ENCODE data around the gene MRLN.

Gene MRLN

GRCh38 chr10:59713196-59713821 lies 39.9 kb downstream of the MRLN start:
- no peak overlapping the region for H3K27ac ChIP-seq (ENCODE audit: low read depth, low read length)
- no peaks in the 10 kb centered on the region for H3K27me3 ChIP-seq (ENCODE audit: control insufficient read depth, insufficient read depth, low read length)
- H3K4me3 ChIP-seq (ENCODE audit: low read length), result no peak overlapping the region
- no peaks in the 10 kb centered on the region for H3K4me1 ChIP-seq (ENCODE audit: control insufficient read depth, insufficient read depth, low read length)
- no peaks in the 10 kb centered on the region for H3K36me3 ChIP-seq (ENCODE audit: control insufficient read depth, insufficient read depth, low read length)
- no peak overlapping the region for H3K9ac ChIP-seq (ENCODE audit: low read length)

DNA sequence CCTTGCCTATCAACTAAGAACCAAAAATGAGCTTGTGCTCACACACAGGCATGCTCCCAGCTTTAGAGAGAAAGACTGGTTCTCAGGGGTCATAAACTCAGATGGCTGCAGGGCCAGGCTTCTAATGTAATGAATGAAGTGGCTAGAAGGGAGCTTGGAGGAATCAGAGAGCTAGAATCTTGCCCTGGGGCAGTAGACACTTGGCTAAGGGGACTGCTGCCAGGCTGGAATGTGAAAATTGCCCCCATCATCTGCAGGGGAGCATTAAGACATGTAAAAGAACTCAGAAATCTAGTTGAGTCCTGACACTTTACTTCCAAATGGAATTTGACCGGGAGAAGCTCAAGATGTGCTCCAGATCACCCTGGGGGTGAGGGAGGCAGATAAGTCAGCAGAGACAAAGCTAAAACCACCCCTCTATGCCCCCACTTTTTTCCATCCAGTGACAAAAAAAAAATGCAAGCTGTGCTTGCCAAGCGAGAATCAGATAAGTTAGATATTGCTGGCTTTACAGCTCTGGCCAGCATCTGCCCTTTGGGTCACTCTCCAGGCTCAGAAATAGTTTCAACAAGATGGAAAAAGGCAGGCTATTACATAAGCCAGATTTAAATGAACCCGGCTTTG lies 41.3 kb downstream of the MRLN start:
- Histone ChIP-seq H3K9ac (ENCODE audit: low read length) (no peak overlapping the region), H3K27me3 (ENCODE audit: control insufficient read depth, insufficient read depth, low read length) (no peaks in the 10 kb centered on the region), H3K4me1 (ENCODE audit: control insufficient read depth, insufficient read depth, low read length) (no peaks in the 10 kb centered on the region), H3K27ac (ENCODE audit: low read depth, low read length) (no peak overlapping the region), H3K4me3 (ENCODE audit: low read length) (no peak overlapping the region), H3K36me3 (ENCODE audit: control insufficient read depth, insufficient read depth, low read length) (no peaks in the 10 kb centered on the region)

DNA sequence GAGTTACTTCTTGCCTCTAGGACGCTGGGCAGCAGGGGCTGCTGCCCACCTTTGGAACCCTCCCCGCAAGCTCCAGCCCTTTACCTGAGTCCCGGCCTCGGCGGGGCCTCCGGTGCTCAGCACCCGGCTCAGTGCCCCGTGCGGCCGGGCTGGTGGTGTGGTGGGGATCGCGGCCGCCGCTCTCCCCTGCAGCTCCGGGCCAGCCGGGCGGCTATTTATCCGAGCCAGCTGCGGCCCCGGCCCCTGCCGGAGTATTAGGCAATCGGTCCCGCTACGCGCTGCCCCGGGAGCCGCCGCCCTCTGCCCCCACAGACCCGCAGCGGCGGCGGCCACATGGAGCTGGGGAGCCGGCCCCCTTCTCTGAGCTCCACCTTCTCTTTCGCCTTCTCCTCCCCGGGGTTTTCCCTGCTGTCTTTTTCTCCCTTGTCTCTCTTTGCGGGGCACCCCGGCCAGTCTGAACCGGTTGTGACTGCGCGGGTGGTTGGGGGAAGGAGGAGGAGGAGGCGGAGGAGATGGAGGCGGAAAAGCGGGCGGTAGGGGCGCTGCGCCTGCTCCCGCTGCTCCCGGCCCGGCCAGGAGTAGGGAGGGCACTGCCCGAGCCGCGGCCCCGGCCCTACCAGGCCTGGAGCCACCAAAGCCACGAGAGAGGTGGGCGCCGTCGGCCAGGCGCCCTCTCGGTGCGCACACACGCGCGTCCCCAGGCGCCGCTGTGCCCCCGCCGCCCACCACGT lies 43.7 kb downstream of the MRLN start, which contains the start of gene SLC16A9:
SLC16A9 (minus strand) TSS at position 456 of the 731 bp plus-strand sequence. CDS start 25,559 bp downstream, outside the sequence.
- peak within 1 kb of the TSS; percentile 68 for H3K4me3 ChIP-seq (ENCODE audit: low read length)
- no peak within 1 kb of the TSS for H3K27ac ChIP-seq (ENCODE audit: low read depth, low read length)
- H3K9ac ChIP-seq (ENCODE audit: low read length), result no peak within 1 kb of the TSS
- H3K27me3 ChIP-seq (ENCODE audit: control insufficient read depth, insufficient read depth, low read length), result no peaks in the 10 kb centered on the region
- no peaks in the 10 kb centered on the region for H3K4me1 ChIP-seq (ENCODE audit: control insufficient read depth, insufficient read depth, low read length)
- no peaks in the 10 kb centered on the region for H3K36me3 ChIP-seq (ENCODE audit: control insufficient read depth, insufficient read depth, low read length)

DNA sequence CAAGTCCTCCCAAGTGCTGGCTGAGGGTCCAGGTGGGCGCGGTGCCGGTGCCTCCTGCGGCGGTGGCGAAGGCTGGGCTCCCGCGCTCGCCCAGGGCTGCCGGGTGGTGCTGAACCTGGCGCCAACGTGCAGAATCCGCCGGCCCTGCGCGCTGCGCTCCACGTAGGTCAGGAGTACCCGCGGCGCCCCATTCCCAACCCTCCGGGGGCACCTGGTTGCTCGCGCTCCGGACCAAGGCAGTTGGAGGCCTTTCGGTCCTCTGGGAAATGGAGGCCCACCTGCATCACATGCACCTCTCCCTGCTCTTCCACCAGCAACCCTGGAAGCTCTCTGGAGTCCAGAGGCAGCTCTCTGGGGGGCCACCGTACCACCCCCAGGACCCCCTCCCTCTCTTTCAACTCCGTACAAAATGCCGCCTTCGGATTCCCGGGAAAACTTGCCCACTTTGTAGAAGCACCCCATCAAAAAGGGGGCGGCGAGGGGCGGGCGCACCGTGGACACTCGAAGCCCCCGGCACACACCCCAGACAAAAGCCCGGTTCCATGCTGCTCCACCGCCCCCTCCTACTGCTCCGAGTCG lies 44.4 kb downstream of the MRLN start:
- Histone ChIP-seq H3K4me1 (ENCODE audit: control insufficient read depth, insufficient read depth, low read length) (no peaks in the 10 kb centered on the region), H3K4me3 (ENCODE audit: low read length) (peak overlapping the region; percentile 68), H3K36me3 (ENCODE audit: control insufficient read depth, insufficient read depth, low read length) (no peaks in the 10 kb centered on the region), H3K9ac (ENCODE audit: low read length) (no peak overlapping the region), H3K27me3 (ENCODE audit: control insufficient read depth, insufficient read depth, low read length) (no peaks in the 10 kb centered on the region), H3K27ac (ENCODE audit: low read depth, low read length) (no peak overlapping the region)

DNA sequence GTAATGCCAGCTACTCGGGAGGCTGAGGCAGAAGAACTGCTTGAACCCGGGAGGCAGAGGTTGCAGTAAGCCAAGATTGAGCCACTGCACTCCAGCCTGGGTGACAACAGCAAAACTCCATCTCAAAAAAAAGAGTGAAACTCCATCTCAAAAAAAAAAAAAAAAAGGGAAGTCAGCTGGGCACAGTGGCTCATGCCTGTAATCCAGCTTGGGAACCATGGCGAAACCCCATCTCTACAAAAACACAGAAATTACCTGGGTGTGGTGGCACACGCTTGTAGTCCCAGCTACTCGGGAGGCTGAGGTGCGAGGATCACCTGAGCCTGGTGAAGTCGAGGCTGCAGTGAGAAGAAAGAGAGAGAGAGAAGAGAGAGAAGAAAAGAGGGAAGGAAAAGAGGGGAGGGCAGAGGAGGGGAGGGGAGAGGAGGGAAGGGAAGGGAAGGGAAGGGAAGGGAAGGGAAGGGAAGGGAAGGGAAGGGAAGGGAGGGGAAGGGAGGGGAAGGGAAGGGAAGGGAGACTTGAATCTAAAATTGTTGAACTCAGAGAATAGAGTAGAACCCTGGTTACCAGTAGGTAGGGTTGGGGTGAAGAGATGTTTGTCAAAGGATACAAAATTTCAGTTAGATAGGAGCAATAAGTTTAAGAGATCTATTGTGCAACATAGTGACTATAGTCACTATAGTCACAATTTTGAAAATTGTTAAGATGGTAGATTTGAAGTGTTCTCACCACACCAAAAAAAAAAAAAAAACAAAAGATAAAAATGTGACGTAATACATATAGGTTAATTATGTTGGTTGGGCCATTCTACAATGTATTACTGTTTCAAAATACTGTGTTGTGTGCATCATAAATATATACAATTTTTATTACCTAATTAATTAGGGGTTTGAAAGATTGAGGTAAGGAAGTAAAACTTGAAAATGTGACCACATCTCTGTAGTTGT lies 46.1 kb downstream of the MRLN start:
- H3K9ac ChIP-seq (ENCODE audit: low read length), result no peak overlapping the region
- no peaks in the 10 kb centered on the region for H3K36me3 ChIP-seq (ENCODE audit: control insufficient read depth, insufficient read depth, low read length)
- H3K4me3 ChIP-seq (ENCODE audit: low read length), result no peak overlapping the region
- no peaks in the 10 kb centered on the region for H3K4me1 ChIP-seq (ENCODE audit: control insufficient read depth, insufficient read depth, low read length)
- no peaks in the 10 kb centered on the region for H3K27me3 ChIP-seq (ENCODE audit: control insufficient read depth, insufficient read depth, low read length)
- no peak overlapping the region for H3K27ac ChIP-seq (ENCODE audit: low read depth, low read length)

GRCh38 chr10:59705931-59706330 lies 47.3 kb downstream of the MRLN start:
- Histone ChIP-seq H3K27ac (ENCODE audit: low read depth, low read length) (no peak overlapping the region), H3K27me3 (ENCODE audit: control insufficient read depth, insufficient read depth, low read length) (no peaks in the 10 kb centered on the region), H3K36me3 (ENCODE audit: control insufficient read depth, insufficient read depth, low read length) (no peaks in the 10 kb centered on the region), H3K4me3 (ENCODE audit: low read length) (no peak overlapping the region), H3K4me1 (ENCODE audit: control insufficient read depth, insufficient read depth, low read length) (no peaks in the 10 kb centered on the region), H3K9ac (ENCODE audit: low read length) (no peak overlapping the region)

GRCh38 chr10:59704630-59705029 lies 48.6 kb downstream of the MRLN start:
- no peaks in the 10 kb centered on the region for H3K4me1 ChIP-seq (ENCODE audit: control insufficient read depth, insufficient read depth, low read length)
- H3K36me3 ChIP-seq (ENCODE audit: control insufficient read depth, insufficient read depth, low read length), result no peaks in the 10 kb centered on the region
- no peak overlapping the region for H3K4me3 ChIP-seq (ENCODE audit: low read length)
- H3K27ac ChIP-seq (ENCODE audit: low read depth, low read length), result no peak overlapping the region
- H3K27me3 ChIP-seq (ENCODE audit: control insufficient read depth, insufficient read depth, low read length), result no peaks in the 10 kb centered on the region
- H3K9ac ChIP-seq (ENCODE audit: low read length), result no peak overlapping the region

DNA sequence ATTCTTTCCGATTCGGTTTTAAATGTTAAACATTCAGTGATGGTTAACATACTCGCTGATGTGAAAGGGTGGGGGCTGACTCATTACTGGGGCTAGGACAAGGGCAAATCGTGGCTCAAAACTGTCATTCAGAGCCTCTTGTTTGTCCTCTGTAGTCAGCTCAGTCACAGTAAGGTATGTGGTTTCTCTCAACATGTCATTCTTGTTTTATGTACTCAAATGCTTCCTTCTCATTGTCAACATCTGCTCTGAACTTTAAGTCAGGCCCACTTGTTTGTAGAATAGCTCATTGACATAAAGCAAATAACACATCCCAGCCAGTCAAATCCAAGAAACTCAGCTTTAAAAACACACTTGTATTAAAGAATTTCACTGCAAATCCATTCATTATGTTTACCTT lies 50.9 kb downstream of the MRLN start:
- Histone ChIP-seq H3K27me3 (ENCODE audit: control insufficient read depth, insufficient read depth, low read length) (no peaks in the 10 kb centered on the region), H3K4me3 (ENCODE audit: low read length) (no peak overlapping the region), H3K27ac (ENCODE audit: low read depth, low read length) (no peak overlapping the region), H3K36me3 (ENCODE audit: control insufficient read depth, insufficient read depth, low read length) (no peaks in the 10 kb centered on the region), H3K4me1 (ENCODE audit: control insufficient read depth, insufficient read depth, low read length) (no peaks in the 10 kb centered on the region), H3K9ac (ENCODE audit: low read length) (no peak overlapping the region)

- Histone ChIP-seq H3K27me3 (ENCODE audit: control insufficient read depth, insufficient read depth, low read length) (no peaks in the 10 kb centered on the region), H3K27ac (ENCODE audit: low read depth, low read length) (no peak overlapping the region), H3K36me3 (ENCODE audit: control insufficient read depth, insufficient read depth, low read length) (no peaks in the 10 kb centered on the region), H3K9ac (ENCODE audit: low read length) (no peak overlapping the region), H3K4me1 (ENCODE audit: control insufficient read depth, insufficient read depth, low read length) (no peaks in the 10 kb centered on the region), H3K4me3 (ENCODE audit: low read length) (no peak overlapping the region)
Observed at GRCh38 chr10:59700709-59701108, 52.5 kb downstream of the MRLN start.

DNA sequence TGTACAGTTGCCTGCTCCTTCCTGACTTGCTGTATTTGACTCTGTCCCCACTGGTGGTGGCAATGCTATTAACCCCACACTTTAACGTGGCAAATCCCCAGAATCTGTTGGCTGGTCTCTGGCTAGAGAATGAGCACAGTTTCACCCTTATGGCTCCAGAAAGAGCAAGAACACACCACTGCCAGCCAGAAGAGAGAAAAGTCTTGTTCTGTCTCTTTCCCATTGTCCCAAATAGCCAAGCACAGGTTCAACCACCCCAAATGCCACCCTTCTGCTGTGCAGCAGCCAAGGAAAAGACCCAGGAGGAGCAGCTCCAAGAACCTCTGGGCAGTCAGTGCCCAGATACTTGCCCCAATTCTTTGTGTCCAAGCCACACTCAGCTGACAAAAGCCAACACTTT lies 54.9 kb downstream of the MRLN start:
- Histone ChIP-seq H3K27me3 (ENCODE audit: control insufficient read depth, insufficient read depth, low read length) (no peaks in the 10 kb centered on the region), H3K4me3 (ENCODE audit: low read length) (no peak overlapping the region), H3K36me3 (ENCODE audit: control insufficient read depth, insufficient read depth, low read length) (no peaks in the 10 kb centered on the region), H3K4me1 (ENCODE audit: control insufficient read depth, insufficient read depth, low read length) (no peaks in the 10 kb centered on the region), H3K27ac (ENCODE audit: low read depth, low read length) (no peak overlapping the region), H3K9ac (ENCODE audit: low read length) (no peak overlapping the region)

DNA sequence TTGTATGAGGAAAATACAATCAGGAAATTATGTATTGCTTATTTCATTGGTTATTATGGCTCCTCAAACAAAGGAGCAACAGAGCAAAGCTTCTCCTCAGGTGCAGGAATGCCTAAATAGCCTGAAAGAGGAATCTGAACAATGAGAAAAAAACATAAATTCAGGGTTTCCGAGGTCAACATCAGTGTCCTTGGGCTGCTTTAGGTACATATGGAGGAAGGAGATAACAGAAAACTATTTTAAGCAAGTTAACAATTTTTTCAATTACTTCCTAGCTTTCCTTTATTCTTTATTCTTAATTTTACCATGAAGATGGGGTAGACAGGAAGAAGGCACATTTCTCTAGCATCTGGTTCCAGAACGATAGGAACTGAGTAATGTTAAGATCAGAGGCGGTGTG lies 57.6 kb downstream of the MRLN start:
- Histone ChIP-seq H3K4me1 (ENCODE audit: control insufficient read depth, insufficient read depth, low read length) (no peaks in the 10 kb centered on the region), H3K36me3 (ENCODE audit: control insufficient read depth, insufficient read depth, low read length) (no peaks in the 10 kb centered on the region), H3K27ac (ENCODE audit: low read depth, low read length) (no peak overlapping the region), H3K27me3 (ENCODE audit: control insufficient read depth, insufficient read depth, low read length) (no peaks in the 10 kb centered on the region), H3K9ac (ENCODE audit: low read length) (no peak overlapping the region), H3K4me3 (ENCODE audit: low read length) (no peak overlapping the region)

DNA sequence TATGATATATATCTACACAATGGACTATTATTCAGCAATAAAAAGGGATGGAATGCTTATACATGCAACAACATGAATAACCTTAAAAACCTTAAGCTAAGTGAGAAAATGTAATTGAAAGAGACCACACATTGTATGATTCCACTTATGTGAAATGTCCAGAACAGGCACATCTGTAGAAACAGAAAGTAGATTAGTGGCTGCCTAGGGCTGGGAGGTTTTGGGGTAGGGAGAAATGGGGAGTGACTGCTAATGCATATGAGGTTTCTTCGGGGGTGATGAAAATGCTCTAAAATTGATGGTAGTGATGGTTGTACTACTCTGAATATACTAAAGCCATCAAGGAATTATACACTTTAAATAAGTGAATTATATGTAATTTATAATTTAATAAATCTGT lies 58.3 kb downstream of the MRLN start:
- Histone ChIP-seq H3K27me3 (ENCODE audit: control insufficient read depth, insufficient read depth, low read length) (no peaks in the 10 kb centered on the region), H3K9ac (ENCODE audit: low read length) (no peak overlapping the region), H3K4me1 (ENCODE audit: control insufficient read depth, insufficient read depth, low read length) (no peaks in the 10 kb centered on the region), H3K27ac (ENCODE audit: low read depth, low read length) (no peak overlapping the region), H3K4me3 (ENCODE audit: low read length) (no peak overlapping the region), H3K36me3 (ENCODE audit: control insufficient read depth, insufficient read depth, low read length) (no peaks in the 10 kb centered on the region)

Measured in rectal smooth muscle tissue (tissue), 1 donor.